ENCODE data around the gene ACTN1.

Gene ACTN1

GRCh38 chr14:68968721-68969120 lies 10.4 kb downstream of the ACTN1 start:
- TF ChIP-seq CTCF (IDR thresholded peaks at IDR 0.05; ENCODE audit: low read depth, low read length) = no peak
- DNase-seq (ENCODE audit: extremely low read depth, low read depth) = no peak

GRCh38 chr14:68968051-68968450 lies 11.1 kb downstream of the ACTN1 start:
- no peak for DNase-seq (ENCODE audit: extremely low read depth, low read depth)
- TF ChIP-seq CTCF (IDR thresholded peaks at IDR 0.05; ENCODE audit: low read depth, low read length) = no peak

- no peak for TF ChIP-seq CTCF (IDR thresholded peaks at IDR 0.05; ENCODE audit: low read depth, low read length)
- DNase-seq (ENCODE audit: extremely low read depth, low read depth) = no peak
These were observed 11.6 kb downstream of the ACTN1 start for GRCh38 chr14:68967459-68967940.

GRCh38 chr14:68966872-68967301 lies 12.2 kb downstream of the ACTN1 start:
- TF ChIP-seq CTCF (IDR thresholded peaks at IDR 0.05; ENCODE audit: low read depth, low read length) = no peak
- DNase-seq (ENCODE audit: extremely low read depth, low read depth) = no peak

GRCh38 chr14:68965261-68965761 lies 13.8 kb downstream of the ACTN1 start:
- no peak for TF ChIP-seq CTCF (IDR thresholded peaks at IDR 0.05; ENCODE audit: low read depth, low read length)
- DNase-seq (ENCODE audit: extremely low read depth, low read depth) = no peak

- no peak for DNase-seq (ENCODE audit: extremely low read depth, low read depth)
- no peak for TF ChIP-seq CTCF (IDR thresholded peaks at IDR 0.05; ENCODE audit: low read depth, low read length)
These were observed 14.6 kb downstream of the ACTN1 start for GRCh38 chr14:68964300-68965093.

- DNase-seq (ENCODE audit: extremely low read depth, low read depth) = no peak
- no peak for TF ChIP-seq CTCF (IDR thresholded peaks at IDR 0.05; ENCODE audit: low read depth, low read length)
These were observed 16.4 kb downstream of the ACTN1 start for GRCh38 chr14:68962681-68963080.

Data from AG09319 (cell line).